Activated B cell treated with CpG ODN at 0.5 μM for 24 hours (primary cell): ENCODE results near the gene CASTOR1. TPM values are rescaled to one million over a fixed set of nuclear protein-coding genes. Genes with fewer than 3 reads are reported as not detected.

ENCODE experiments used
- ATAC-seq: fragments of 200-7000 bp; cut with Tn5 transposase; one replicate; pipeline ENCODE4 v1.10.0; 2021; ENCODE audit warnings: low read depth, mild to moderate bottlenecking, moderate library complexity
- CTCF ChIA-PET: fragments of 350-600 bp; sonication (Branson Sonifier 250); formaldehyde crosslinking; loops from one replicate; lab custom pipeline; 2021; ENCODE audit warnings: antibody characterized with exemption; lab: Charles Lee
- POLR2A ChIA-PET: fragments of 350-600 bp; sonication (Branson Sonifier 250); formaldehyde crosslinking; loops from one replicate; lab custom pipeline; 2021; ENCODE audit warnings: antibody characterized with exemption; lab: Charles Lee
- DNase-seq: peaks from one replicate; pipeline ENCODE4 v3.0.0; 2022
- H3K27ac Mint-ChIP-seq: one replicate; pipeline ENCODE4 v1.8.0; 2020; ENCODE audit warnings: mixed read lengths
- H3K27me3 Mint-ChIP-seq: one replicate; pipeline ENCODE4 v1.8.0; 2021; ENCODE audit warnings: mixed read lengths
- H3K36me3 Mint-ChIP-seq: one replicate; pipeline ENCODE4 v1.8.0; 2021; ENCODE audit warnings: low read depth, mixed read lengths
- H3K4me1 Mint-ChIP-seq: one replicate; pipeline ENCODE4 v1.8.0; 2021; ENCODE audit warnings: mixed read lengths
- H3K4me3 Mint-ChIP-seq: one replicate; pipeline ENCODE4 v1.8.0; 2020; ENCODE audit warnings: mild to moderate bottlenecking, mixed read lengths
- H3K9me3 Mint-ChIP-seq: one replicate; pipeline ENCODE4 v1.8.0; 2020; ENCODE audit warnings: mixed read lengths
- intact Hi-C: fragments of 100-400 bp; cut with micrococcal nuclease; formaldehyde crosslinking; loops from one replicate; pipeline ENCODE4 v1.15.1; 2024
- total RNA-seq: library from RNA; stranded (reverse); gene quantifications from 2 replicates; pipeline ENCODE4 v1.2.3, GENCODE V29; 2022
- TF ChIP-seq, protein P1 (sequence below): fragments of 200-600 bp; IDR thresholded peaks from one replicate; pipeline ENCODE4 v1.8.0; 2022; ENCODE audit warnings: antibody characterized with exemption, mild to moderate bottlenecking

Gene CASTOR1
- total RNA-seq, 1 donor from 2014 or later, result 2.4 TPM

- H3K27ac Mint-ChIP-seq, result no peak overlapping the region
- H3K4me3 Mint-ChIP-seq, result no peak overlapping the region
- no peaks in the 10 kb centered on the region for H3K36me3 Mint-ChIP-seq
- peaks cover 23% of the 10 kb centered on the region for H3K4me1 Mint-ChIP-seq
- intact Hi-C loops, result no loop called here
- ATAC-seq (no peak), DNase-seq (no peak)
- no peaks in the 10 kb centered on the region for H3K9me3 Mint-ChIP-seq
- ChIA-PET POLR2A (no interaction called here), CTCF (no interaction called here)
- TF ChIP-seq, protein P1, sequence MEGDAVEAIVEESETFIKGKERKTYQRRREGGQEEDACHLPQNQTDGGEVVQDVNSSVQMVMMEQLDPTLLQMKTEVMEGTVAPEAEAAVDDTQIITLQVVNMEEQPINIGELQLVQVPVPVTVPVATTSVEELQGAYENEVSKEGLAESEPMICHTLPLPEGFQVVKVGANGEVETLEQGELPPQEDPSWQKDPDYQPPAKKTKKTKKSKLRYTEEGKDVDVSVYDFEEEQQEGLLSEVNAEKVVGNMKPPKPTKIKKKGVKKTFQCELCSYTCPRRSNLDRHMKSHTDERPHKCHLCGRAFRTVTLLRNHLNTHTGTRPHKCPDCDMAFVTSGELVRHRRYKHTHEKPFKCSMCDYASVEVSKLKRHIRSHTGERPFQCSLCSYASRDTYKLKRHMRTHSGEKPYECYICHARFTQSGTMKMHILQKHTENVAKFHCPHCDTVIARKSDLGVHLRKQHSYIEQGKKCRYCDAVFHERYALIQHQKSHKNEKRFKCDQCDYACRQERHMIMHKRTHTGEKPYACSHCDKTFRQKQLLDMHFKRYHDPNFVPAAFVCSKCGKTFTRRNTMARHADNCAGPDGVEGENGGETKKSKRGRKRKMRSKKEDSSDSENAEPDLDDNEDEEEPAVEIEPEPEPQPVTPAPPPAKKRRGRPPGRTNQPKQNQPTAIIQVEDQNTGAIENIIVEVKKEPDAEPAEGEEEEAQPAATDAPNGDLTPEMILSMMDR, result no peak
- H3K27me3 Mint-ChIP-seq, result peaks cover 40% of the 10 kb centered on the region
These were observed 43.9 kb downstream of the CASTOR1 start for GRCh38 chr22:30245181-30245984.

- no peak overlapping the region for H3K27ac Mint-ChIP-seq
- TF ChIP-seq, protein P1, result no peak
- no peaks in the 10 kb centered on the region for H3K36me3 Mint-ChIP-seq
- H3K9me3 Mint-ChIP-seq, result no peaks in the 10 kb centered on the region
- intact Hi-C loops, result no loop called here
- H3K4me1 Mint-ChIP-seq, result peaks cover 23% of the 10 kb centered on the region
- H3K4me3 Mint-ChIP-seq, result no peak overlapping the region
- peaks cover 36% of the 10 kb centered on the region for H3K27me3 Mint-ChIP-seq
- POLR2A ChIA-PET, result no interaction called here
- DNase-seq (no peak), ATAC-seq (no peak)
- CTCF ChIA-PET, result no interaction called here
These were observed 44.7 kb downstream of the CASTOR1 start for GRCh38 chr22:30244641-30245040.

DNA sequence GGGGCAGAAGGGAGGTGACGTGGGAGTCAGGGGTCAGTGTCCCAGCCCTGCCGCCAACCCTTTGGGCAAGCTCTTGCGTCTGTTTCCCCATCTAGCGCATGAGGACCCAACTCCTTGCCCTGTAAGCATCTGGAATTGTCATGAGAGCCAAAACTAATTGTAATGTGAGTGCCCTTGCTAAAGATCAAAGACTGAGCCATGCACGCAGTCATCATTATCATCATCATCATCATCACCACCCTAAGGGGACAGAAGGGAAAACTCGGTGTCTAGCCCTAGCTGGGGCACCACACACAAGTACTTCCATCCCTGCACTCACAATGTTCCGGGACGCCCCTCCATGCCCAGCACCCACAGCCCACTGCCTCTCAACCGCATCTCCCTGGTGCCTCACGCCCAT, 45.2 kb downstream of the CASTOR1 start:
- Mint-ChIP-seq H3K27me3 (peaks cover 34% of the 10 kb centered on the region), H3K36me3 (no peaks in the 10 kb centered on the region), H3K27ac (no peak overlapping the region), H3K9me3 (no peaks in the 10 kb centered on the region), H3K4me3 (no peak overlapping the region), H3K4me1 (peaks cover 23% of the 10 kb centered on the region)
- DNase-seq (no peak), ATAC-seq (no peak)
- POLR2A ChIA-PET, result no interaction called here
- TF ChIP-seq, protein P1, result no peak
- intact Hi-C loops, result no loop called here
- CTCF ChIA-PET, result no interaction called here

DNA sequence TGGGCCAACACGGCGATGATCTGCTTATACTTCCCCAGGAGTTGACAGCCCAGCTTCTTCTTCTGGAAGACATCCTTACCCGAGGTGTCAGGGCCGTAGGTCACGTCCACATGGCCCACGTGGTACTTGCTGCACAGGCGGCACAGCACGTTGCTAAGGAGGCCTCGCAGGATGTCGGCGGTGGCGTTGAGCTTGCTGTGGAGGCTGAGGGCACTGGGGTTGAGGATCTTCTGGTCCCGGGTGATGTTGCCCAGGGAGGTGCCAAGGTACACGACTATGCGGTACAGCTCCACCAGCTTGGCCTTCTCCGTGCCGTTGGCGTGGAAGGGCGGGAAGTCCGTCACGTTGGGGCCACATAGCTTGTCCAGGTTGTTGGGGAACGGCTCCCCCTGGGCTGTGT, 45.6 kb downstream of the CASTOR1 start:
- POLR2A ChIA-PET, result no interaction called here
- Mint-ChIP-seq H3K27me3 (peaks cover 32% of the 10 kb centered on the region), H3K4me3 (no peak overlapping the region), H3K9me3 (no peaks in the 10 kb centered on the region), H3K4me1 (peaks cover 23% of the 10 kb centered on the region), H3K36me3 (no peaks in the 10 kb centered on the region), H3K27ac (no peak overlapping the region)
- intact Hi-C loops, result no loop called here
- CTCF ChIA-PET, result no interaction called here
- ATAC-seq (no peak), DNase-seq (no peak)
- TF ChIP-seq, protein P1, result no peak

DNA sequence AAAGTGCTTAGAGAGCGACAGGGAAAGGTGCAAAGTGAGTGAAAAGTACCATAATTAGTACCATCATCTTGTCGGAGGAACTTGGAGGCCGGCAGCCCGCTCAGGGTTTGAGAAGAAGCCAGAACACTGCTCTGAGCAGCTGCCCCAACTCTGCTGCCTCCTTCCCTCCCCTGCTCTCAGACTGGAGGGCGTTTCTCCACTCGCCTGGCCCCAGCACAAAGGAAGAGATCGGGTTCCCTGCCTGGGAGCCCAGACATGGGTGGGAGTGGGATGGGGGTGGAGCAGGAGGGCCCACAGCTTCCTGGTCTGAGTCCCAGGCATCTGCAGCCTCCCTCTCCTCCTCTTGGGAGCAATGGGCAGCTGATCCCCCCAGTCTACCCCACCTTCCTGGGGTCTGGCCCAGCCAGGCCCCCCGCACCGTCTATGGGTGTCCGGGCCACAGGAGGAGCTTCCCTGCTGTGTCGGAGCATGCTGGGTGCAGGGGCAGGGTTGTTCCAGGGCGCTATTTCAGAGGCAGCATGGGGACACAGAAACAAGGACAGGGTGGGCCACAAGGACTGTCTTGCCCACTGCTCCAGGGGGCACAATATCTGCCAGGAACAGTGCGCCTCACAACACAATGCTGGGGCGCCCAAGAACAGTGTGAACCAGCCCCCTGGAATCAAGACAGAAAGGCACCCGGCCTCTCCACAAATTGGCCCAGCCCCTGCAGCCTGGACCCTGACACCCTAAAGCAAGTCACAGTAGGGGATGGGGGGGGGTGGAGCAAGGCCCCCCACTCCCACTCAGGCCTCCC, 47.5 kb downstream of the CASTOR1 start:
- no peak overlapping the region for H3K4me3 Mint-ChIP-seq
- POLR2A ChIA-PET, result no interaction called here

More for the DNA sequence above, 47.5 kb downstream of the CASTOR1 start:
- DNase-seq, result no peak
- intact Hi-C loops, result no loop called here
- Mint-ChIP-seq H3K9me3 (no peaks in the 10 kb centered on the region), H3K36me3 (no peaks in the 10 kb centered on the region), H3K4me1 (peaks cover 19% of the 10 kb centered on the region), H3K27ac (no peak overlapping the region), H3K27me3 (peaks cover 21% of the 10 kb centered on the region)
- no peak for ATAC-seq
- TF ChIP-seq, protein P1, result no peak
- CTCF ChIA-PET, result interaction anchor here (0.6 kb wide), 1 partner anchor 19 kb away, joined by 3 read pairs; no protein-coding TSS in a partner anchor
